WTC11 (cell line): ENCODE results near the gene STARD7. TPM values are rescaled to one million over a fixed set of nuclear protein-coding genes. Genes with fewer than 3 reads are reported as not detected.

Experiments
- ATAC-seq: fragments of 200-7000 bp; cut with Tn5 transposase; 2 replicates; pipeline ENCODE4 v1.10.0; 2021; ENCODE audit warnings: mild to moderate bottlenecking, moderate library complexity
- CTCF ChIA-PET: fragments of 300-600 bp; sonication (Branson Sonifier 250); formaldehyde crosslinking; loops from one replicate; lab custom pipeline; 2021; ENCODE audit warnings: antibody characterized with exemption; lab: Charles Lee
- POLR2A ChIA-PET: fragments of 350-600 bp; sonication (Branson Sonifier 250); formaldehyde crosslinking; loops from one replicate; lab custom pipeline; 2021; ENCODE audit warnings: antibody characterized with exemption; lab: Charles Lee
- DNase-seq: peaks from one replicate; pipeline ENCODE4 v3.0.0; 2021; ENCODE audit warnings: low spot score
- H3K27ac Mint-ChIP-seq: 2 replicates; pipeline ENCODE4 v1.8.0; 2021; ENCODE audit warnings: mixed read lengths
- H3K27me3 Mint-ChIP-seq: 2 replicates; pipeline ENCODE4 v1.8.0; 2021; ENCODE audit warnings: low read depth, mild to moderate bottlenecking, moderate library complexity, mixed read lengths
- H3K36me3 Mint-ChIP-seq: 2 replicates; pipeline ENCODE4 v1.8.0; 2021; ENCODE audit warnings: mixed read lengths
- H3K4me1 Mint-ChIP-seq: 2 replicates; pipeline ENCODE4 v1.8.0; 2022; ENCODE audit warnings: mixed read lengths
- H3K4me3 Mint-ChIP-seq: 2 replicates; pipeline ENCODE4 v1.8.0; 2021; ENCODE audit warnings: mild to moderate bottlenecking, moderate library complexity, mixed read lengths
- H3K9me3 Mint-ChIP-seq: 2 replicates; pipeline ENCODE4 v1.8.0; 2021; ENCODE audit warnings: mixed read lengths
- CREB1 ChIP-seq: sonication (generic); formaldehyde crosslinking; IDR thresholded peaks from 2 replicates; pipeline ENCODE4 v1.8.0; 2023; ENCODE audit warnings: mild to moderate bottlenecking, missing genetic modification reagents
- ELF4 ChIP-seq: sonication (generic); formaldehyde crosslinking; IDR thresholded peaks from 2 replicates; pipeline ENCODE4 v1.8.1; 2022; ENCODE audit warnings: low read depth, mild to moderate bottlenecking, moderate library complexity, missing genetic modification reagents
- ETV6 ChIP-seq: sonication (generic); formaldehyde crosslinking; IDR thresholded peaks from 2 replicates; pipeline ENCODE4 v1.8.1; 2022; ENCODE audit warnings: mild to moderate bottlenecking, missing genetic modification reagents
- FOXJ3 ChIP-seq: sonication (generic); formaldehyde crosslinking; IDR thresholded peaks from 2 replicates; pipeline ENCODE4 v1.9.0; 2021; ENCODE audit warnings: missing genetic modification reagents, mild to moderate bottlenecking, borderline replicate concordance
- HMGA2 ChIP-seq: fragments of 250-450 bp; sonication (Bioruptor Pico); IDR thresholded peaks from 2 replicates; pipeline ENCODE4 v1.4.0; 2021; ENCODE audit warnings: mild to moderate bottlenecking, moderate library complexity
- JAZF1 ChIP-seq: fragments of 250-450 bp; sonication (Bioruptor Pico); IDR thresholded peaks from 2 replicates; pipeline ENCODE4 v1.9.0; 2021; ENCODE audit warnings: moderate library complexity, mild to moderate bottlenecking, inconsistent platforms
- NFYB ChIP-seq: sonication (generic); formaldehyde crosslinking; conservative IDR thresholded peaks from 2 replicates; pipeline ENCODE4 v1.8.0; 2022; ENCODE audit warnings: low read depth, missing genetic modification reagents
- NR1H2 ChIP-seq: sonication (generic); formaldehyde crosslinking; IDR thresholded peaks from 2 replicates; pipeline ENCODE4 v1.9.0; 2021; ENCODE audit warnings: mild to moderate bottlenecking, moderate library complexity, missing genetic modification reagents
- RELA ChIP-seq: sonication (generic); formaldehyde crosslinking; IDR thresholded peaks from 2 replicates; pipeline ENCODE4 v1.8.1; 2022; ENCODE audit warnings: missing genetic modification reagents, mild to moderate bottlenecking, borderline replicate concordance
- SMAD3 ChIP-seq: sonication (generic); formaldehyde crosslinking; IDR thresholded peaks from 2 replicates; pipeline ENCODE4 v1.8.0; 2022; ENCODE audit warnings: missing genetic modification reagents, mild to moderate bottlenecking, borderline replicate concordance
- SMAD4 ChIP-seq: sonication (generic); formaldehyde crosslinking; IDR thresholded peaks from 2 replicates; pipeline ENCODE4 v1.8.0; 2022; ENCODE audit warnings: mild to moderate bottlenecking, missing genetic modification reagents
- SP1 ChIP-seq: sonication (generic); formaldehyde crosslinking; conservative IDR thresholded peaks from 2 replicates; pipeline ENCODE4 v1.8.1; 2022; ENCODE audit warnings: missing genetic modification reagents
- TEAD4 ChIP-seq: sonication (generic); formaldehyde crosslinking; IDR thresholded peaks from 2 replicates; pipeline ENCODE4 v1.8.0; 2022; ENCODE audit warnings: mild to moderate bottlenecking, missing genetic modification reagents
- TP53 ChIP-seq: sonication (generic); formaldehyde crosslinking; IDR thresholded peaks from 2 replicates; pipeline ENCODE4 v1.8.1; 2023; ENCODE audit warnings: mild to moderate bottlenecking, missing genetic modification reagents
- ZNF263 ChIP-seq: sonication (generic); formaldehyde crosslinking; IDR thresholded peaks from 2 replicates; pipeline ENCODE4 v1.8.1; 2022; ENCODE audit warnings: low read depth, mild to moderate bottlenecking, moderate library complexity, missing genetic modification reagents
- ZNF416 ChIP-seq: fragments of 250-450 bp; sonication (Bioruptor Pico); IDR thresholded peaks from 2 replicates; pipeline ENCODE4 v1.9.0; 2021; ENCODE audit warnings: mild to moderate bottlenecking, inconsistent platforms
- total RNA-seq: library from RNA; stranded (reverse); gene quantifications from 3 replicates; pipeline ENCODE4 v1.2.3, GENCODE V29; 2021
- TF ChIP-seq, protein P1 (sequence below): fragments of 250-450 bp; sonication (Bioruptor Pico); IDR thresholded peaks from 2 replicates; pipeline ENCODE4 v1.9.0; 2021; ENCODE audit warnings: mild to moderate bottlenecking
- TF ChIP-seq, protein P2 (sequence below): sonication (generic); formaldehyde crosslinking; IDR thresholded peaks from 2 replicates; pipeline ENCODE4 v1.8.0; 2022; ENCODE audit warnings: mild to moderate bottlenecking, missing genetic modification reagents
- TF ChIP-seq, protein P3 (sequence below): sonication (generic); formaldehyde crosslinking; IDR thresholded peaks from 2 replicates; pipeline ENCODE4 v1.8.1; 2022; ENCODE audit warnings: mild to moderate bottlenecking, moderate library complexity, missing genetic modification reagents
- TF ChIP-seq, protein P4 (sequence below): fragments of 200-600 bp; IDR thresholded peaks from 2 replicates; pipeline ENCODE4 v1.8.0; 2022; ENCODE audit warnings: antibody characterized with exemption
- TF ChIP-seq, protein P5 (sequence below): sonication (generic); formaldehyde crosslinking; IDR thresholded peaks from 2 replicates; pipeline ENCODE4 v1.8.0; 2023; ENCODE audit warnings: missing genetic modification reagents, mild to moderate bottlenecking, borderline replicate concordance

STARD7 gene
- total RNA-seq, 1 experiment from 2014 or later, result 217 TPM

DNA sequence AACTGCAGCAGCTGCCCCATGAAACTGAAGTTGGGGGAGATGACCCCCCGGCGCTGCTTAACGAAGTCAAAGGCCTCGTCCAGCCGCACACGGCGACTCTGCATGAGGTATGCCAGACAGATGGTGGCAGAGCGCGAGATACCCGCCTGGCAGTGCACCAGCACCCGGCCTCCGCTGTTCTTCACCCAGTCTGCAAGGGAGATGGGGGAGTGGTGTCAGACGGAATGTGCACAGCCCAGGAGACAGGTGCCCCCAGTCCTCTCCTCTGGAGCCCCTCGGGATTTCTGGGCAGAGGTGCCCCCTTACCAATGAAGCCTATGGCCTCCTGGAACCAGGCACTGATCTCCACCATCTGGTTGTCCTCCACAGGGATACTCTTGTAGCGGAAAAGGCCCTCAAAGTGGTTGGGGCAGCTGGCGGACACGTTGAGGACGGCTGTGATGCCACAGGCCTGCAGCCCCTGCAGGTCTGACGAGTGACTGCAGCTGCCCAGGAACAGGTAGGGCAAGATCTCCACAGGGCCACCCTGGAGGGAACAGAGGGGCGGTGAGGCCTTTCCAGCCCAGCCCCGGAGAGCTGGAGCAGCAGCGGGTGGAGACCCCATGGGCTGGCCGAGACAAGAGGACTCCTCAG lies 64.7 kb downstream of the STARD7 start (continued):
- TF ChIP-seq, protein P1, sequence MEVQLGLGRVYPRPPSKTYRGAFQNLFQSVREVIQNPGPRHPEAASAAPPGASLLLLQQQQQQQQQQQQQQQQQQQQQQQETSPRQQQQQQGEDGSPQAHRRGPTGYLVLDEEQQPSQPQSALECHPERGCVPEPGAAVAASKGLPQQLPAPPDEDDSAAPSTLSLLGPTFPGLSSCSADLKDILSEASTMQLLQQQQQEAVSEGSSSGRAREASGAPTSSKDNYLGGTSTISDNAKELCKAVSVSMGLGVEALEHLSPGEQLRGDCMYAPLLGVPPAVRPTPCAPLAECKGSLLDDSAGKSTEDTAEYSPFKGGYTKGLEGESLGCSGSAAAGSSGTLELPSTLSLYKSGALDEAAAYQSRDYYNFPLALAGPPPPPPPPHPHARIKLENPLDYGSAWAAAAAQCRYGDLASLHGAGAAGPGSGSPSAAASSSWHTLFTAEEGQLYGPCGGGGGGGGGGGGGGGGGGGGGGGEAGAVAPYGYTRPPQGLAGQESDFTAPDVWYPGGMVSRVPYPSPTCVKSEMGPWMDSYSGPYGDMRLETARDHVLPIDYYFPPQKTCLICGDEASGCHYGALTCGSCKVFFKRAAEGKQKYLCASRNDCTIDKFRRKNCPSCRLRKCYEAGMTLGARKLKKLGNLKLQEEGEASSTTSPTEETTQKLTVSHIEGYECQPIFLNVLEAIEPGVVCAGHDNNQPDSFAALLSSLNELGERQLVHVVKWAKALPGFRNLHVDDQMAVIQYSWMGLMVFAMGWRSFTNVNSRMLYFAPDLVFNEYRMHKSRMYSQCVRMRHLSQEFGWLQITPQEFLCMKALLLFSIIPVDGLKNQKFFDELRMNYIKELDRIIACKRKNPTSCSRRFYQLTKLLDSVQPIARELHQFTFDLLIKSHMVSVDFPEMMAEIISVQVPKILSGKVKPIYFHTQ (CRISPR knock-in tag), result no peak
- TF ChIP-seq SP1 (CRISPR knock-in tag) (no peak), TEAD4 (0 out of 2 replicates have a peak, but pooled peaks have one; percentile 4), NFYB (no peak), SMAD4 (CRISPR knock-in tag) (no peak), SMAD3 (CRISPR knock-in tag) (no peak), CREB1 (CRISPR knock-in tag) (no peak), FOXJ3 (CRISPR knock-in tag) (no peak), NR1H2 (CRISPR knock-in tag) (no peak), ELF4 (CRISPR knock-in tag) (no peak), HMGA2 (CRISPR knock-in tag) (no peak)
- TF ChIP-seq, all 79 proteins: peak for 5

DNA sequence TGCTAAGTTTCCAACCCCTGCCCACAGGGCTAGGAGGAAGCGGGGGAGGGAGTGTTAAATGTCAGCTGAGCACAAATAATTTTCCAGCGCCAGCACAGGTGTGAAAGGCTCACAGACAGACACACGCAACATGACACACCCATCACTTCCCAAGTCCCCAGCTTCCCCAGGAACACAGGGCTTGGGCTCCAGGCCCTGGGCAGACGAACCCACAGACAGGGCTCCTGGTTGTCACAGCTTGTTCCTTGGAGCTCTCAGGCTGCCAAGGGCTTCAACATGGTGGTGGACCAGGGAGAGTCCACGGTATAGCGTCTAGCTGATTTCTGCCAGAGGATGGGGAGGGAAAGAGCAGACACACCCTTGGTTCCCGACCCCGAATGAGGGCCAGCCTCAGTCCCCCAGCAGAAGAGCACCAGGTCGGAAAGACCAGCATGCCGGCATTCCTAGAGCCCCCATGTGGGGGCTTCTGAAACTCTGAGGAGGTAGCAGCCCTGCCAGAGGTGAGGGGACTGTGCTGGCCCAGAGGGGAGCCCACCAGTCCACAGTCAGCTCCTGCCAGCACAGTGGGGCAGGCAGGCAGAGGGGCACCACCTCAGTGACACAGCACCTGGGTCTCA lies 65.3 kb downstream of the STARD7 start:
- Mint-ChIP-seq H3K4me1 (peaks cover 26% of the 10 kb centered on the region), H3K27me3 (peaks cover 34% of the 10 kb centered on the region), H3K9me3 (no peaks in the 10 kb centered on the region), H3K4me3 (no peak overlapping the region), H3K36me3 (no peaks in the 10 kb centered on the region), H3K27ac (no peak overlapping the region)
- POLR2A ChIA-PET, result no interaction called here
- TF ChIP-seq, protein P2, sequence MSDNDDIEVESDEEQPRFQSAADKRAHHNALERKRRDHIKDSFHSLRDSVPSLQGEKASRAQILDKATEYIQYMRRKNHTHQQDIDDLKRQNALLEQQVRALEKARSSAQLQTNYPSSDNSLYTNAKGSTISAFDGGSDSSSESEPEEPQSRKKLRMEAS (CRISPR knock-in tag), result no peak
- TF ChIP-seq, protein P3, sequence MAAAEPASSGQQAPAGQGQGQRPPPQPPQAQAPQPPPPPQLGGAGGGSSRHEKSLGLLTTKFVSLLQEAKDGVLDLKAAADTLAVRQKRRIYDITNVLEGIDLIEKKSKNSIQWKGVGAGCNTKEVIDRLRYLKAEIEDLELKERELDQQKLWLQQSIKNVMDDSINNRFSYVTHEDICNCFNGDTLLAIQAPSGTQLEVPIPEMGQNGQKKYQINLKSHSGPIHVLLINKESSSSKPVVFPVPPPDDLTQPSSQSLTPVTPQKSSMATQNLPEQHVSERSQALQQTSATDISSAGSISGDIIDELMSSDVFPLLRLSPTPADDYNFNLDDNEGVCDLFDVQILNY (CRISPR knock-in tag), result no peak
- TF ChIP-seq, protein P4, sequence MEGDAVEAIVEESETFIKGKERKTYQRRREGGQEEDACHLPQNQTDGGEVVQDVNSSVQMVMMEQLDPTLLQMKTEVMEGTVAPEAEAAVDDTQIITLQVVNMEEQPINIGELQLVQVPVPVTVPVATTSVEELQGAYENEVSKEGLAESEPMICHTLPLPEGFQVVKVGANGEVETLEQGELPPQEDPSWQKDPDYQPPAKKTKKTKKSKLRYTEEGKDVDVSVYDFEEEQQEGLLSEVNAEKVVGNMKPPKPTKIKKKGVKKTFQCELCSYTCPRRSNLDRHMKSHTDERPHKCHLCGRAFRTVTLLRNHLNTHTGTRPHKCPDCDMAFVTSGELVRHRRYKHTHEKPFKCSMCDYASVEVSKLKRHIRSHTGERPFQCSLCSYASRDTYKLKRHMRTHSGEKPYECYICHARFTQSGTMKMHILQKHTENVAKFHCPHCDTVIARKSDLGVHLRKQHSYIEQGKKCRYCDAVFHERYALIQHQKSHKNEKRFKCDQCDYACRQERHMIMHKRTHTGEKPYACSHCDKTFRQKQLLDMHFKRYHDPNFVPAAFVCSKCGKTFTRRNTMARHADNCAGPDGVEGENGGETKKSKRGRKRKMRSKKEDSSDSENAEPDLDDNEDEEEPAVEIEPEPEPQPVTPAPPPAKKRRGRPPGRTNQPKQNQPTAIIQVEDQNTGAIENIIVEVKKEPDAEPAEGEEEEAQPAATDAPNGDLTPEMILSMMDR, result no peak
- TF ChIP-seq HMGA2 (CRISPR knock-in tag) (no peak), RELA (CRISPR knock-in tag) (no peak), TP53 (CRISPR knock-in tag) (no peak), ZNF416 (no peak), JAZF1 (CRISPR knock-in tag) (no peak), FOXJ3 (CRISPR knock-in tag) (no peak), ETV6 (CRISPR knock-in tag) (no peak), ZNF263 (CRISPR knock-in tag) (no peak)
- TF ChIP-seq, protein P5, sequence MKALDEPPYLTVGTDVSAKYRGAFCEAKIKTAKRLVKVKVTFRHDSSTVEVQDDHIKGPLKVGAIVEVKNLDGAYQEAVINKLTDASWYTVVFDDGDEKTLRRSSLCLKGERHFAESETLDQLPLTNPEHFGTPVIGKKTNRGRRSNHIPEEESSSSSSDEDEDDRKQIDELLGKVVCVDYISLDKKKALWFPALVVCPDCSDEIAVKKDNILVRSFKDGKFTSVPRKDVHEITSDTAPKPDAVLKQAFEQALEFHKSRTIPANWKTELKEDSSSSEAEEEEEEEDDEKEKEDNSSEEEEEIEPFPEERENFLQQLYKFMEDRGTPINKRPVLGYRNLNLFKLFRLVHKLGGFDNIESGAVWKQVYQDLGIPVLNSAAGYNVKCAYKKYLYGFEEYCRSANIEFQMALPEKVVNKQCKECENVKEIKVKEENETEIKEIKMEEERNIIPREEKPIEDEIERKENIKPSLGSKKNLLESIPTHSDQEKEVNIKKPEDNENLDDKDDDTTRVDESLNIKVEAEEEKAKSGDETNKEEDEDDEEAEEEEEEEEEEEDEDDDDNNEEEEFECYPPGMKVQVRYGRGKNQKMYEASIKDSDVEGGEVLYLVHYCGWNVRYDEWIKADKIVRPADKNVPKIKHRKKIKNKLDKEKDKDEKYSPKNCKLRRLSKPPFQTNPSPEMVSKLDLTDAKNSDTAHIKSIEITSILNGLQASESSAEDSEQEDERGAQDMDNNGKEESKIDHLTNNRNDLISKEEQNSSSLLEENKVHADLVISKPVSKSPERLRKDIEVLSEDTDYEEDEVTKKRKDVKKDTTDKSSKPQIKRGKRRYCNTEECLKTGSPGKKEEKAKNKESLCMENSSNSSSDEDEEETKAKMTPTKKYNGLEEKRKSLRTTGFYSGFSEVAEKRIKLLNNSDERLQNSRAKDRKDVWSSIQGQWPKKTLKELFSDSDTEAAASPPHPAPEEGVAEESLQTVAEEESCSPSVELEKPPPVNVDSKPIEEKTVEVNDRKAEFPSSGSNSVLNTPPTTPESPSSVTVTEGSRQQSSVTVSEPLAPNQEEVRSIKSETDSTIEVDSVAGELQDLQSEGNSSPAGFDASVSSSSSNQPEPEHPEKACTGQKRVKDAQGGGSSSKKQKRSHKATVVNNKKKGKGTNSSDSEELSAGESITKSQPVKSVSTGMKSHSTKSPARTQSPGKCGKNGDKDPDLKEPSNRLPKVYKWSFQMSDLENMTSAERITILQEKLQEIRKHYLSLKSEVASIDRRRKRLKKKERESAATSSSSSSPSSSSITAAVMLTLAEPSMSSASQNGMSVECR (CRISPR knock-in tag), result no peak
- DNase-seq, result peak; percentile 10
- CTCF ChIA-PET, result interaction anchor here (1.1 to 9.4 kb wide), 11 partner anchors 10 to 151 kb away, joined by 3 to 214 read pairs (median 4); no protein-coding TSS in a partner anchor
- no peak for ATAC-seq
